Measurements from ENCODE around the gene NEU4.

DNA sequence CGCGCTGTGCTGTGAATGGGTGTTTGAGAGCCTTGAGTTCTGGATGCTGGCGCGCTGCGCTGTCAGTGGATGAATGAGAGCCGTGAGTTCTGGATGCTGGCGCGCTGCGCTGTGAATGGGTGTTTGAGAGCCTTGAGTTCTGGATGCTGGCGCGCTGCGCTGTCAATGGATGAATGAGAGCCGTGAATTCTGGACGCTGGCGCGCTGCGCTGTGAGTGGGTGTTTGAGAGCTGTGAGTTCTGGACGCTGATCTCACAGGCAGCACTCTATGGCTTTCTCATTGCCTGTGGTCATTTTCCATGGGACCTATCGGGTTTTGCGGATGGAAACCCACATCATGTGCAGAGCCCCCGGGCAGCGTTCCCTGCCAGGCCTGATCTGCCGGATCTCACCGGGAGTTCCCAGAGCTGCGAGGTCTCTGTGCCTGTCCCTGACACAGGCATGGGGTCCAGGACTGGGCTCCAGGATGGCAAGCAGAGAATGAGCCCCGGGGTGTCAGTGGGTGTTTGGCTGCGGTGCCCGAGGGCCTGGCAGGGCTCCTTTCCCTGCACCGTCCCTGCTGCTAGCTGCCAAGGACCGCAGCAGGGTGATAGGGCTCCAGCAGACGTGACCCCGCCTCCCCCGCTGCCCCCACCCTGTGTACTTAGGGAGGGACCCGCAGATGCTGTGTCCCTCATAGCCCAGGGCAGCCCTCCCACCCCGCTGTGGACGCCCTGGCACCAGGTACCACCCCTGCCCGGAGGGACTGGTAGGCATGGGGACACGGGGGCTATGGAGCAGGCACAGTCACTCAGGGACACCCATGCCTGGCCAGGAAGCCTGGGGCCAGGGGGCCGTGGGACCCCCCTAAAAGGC is 40.0 kb downstream of the NEU4 start:
- no peak for TF ChIP-seq EZH2 (IDR thresholded peaks at IDR 0.05)
- no peak for TF ChIP-seq POLR2AphosphoS5 (IDR thresholded peaks at IDR 0.05; ENCODE audit: borderline replicate concordance, low read depth, low read length)
- no peak for TF ChIP-seq FOXP2 (optimal IDR thresholded peaks at IDR 0.05; ENCODE audit: control extremely low read depth, extremely low read length, insufficient read depth)

Measured in SK-N-MC (cell line).